Measurements from ENCODE around the gene RRAGC.

Gene RRAGC

GRCh38 chr1:38829368-38829767 is 30.2 kb downstream of the RRAGC start:
- H3K4me1 ChIP-seq (ENCODE audit: low read length) = no peaks in the 10 kb centered on the region
- no peak overlapping the region for H3K4me3 ChIP-seq (ENCODE audit: low read length)
- H4K20me1 ChIP-seq (ENCODE audit: insufficient read depth, low read length) = no peaks in the 10 kb centered on the region
- H3K9me3 ChIP-seq (ENCODE audit: insufficient read depth, low read length) = no peaks in the 10 kb centered on the region
- H3K9ac ChIP-seq (ENCODE audit: low read length) = no peak overlapping the region
- H3K4me2 ChIP-seq (ENCODE audit: low read length) = no peak overlapping the region
- no peak overlapping the region for H2AFZ ChIP-seq (ENCODE audit: low read depth, low read length)
- H3K27me3 ChIP-seq (ENCODE audit: low read depth, low read length) = peaks cover 12% of the 10 kb centered on the region
- H3K36me3 ChIP-seq (replicated peaks; ENCODE audit: low read depth, low read length) = no peaks in the 10 kb centered on the region
- H3K79me2 ChIP-seq (ENCODE audit: low read length) = no peaks in the 10 kb centered on the region
- TF ChIP-seq EZH2phosphoT487 (IDR thresholded peaks at IDR 0.05; ENCODE audit: low read depth) = no peak
- TF ChIP-seq, protein P1, sequence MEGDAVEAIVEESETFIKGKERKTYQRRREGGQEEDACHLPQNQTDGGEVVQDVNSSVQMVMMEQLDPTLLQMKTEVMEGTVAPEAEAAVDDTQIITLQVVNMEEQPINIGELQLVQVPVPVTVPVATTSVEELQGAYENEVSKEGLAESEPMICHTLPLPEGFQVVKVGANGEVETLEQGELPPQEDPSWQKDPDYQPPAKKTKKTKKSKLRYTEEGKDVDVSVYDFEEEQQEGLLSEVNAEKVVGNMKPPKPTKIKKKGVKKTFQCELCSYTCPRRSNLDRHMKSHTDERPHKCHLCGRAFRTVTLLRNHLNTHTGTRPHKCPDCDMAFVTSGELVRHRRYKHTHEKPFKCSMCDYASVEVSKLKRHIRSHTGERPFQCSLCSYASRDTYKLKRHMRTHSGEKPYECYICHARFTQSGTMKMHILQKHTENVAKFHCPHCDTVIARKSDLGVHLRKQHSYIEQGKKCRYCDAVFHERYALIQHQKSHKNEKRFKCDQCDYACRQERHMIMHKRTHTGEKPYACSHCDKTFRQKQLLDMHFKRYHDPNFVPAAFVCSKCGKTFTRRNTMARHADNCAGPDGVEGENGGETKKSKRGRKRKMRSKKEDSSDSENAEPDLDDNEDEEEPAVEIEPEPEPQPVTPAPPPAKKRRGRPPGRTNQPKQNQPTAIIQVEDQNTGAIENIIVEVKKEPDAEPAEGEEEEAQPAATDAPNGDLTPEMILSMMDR (IDR thresholded peaks at IDR 0.05; ENCODE audit: low read depth, low read length) = no peak
- H3K27ac ChIP-seq (ENCODE audit: low read length) = no peak overlapping the region

- Histone ChIP-seq H3K27me3 (ENCODE audit: low read depth, low read length) (peaks cover 12% of the 10 kb centered on the region), H3K9me3 (ENCODE audit: insufficient read depth, low read length) (no peaks in the 10 kb centered on the region), H3K36me3 (replicated peaks; ENCODE audit: low read depth, low read length) (no peaks in the 10 kb centered on the region), H4K20me1 (ENCODE audit: insufficient read depth, low read length) (no peaks in the 10 kb centered on the region), H3K9ac (ENCODE audit: low read length) (no peak overlapping the region), H3K4me3 (ENCODE audit: low read length) (no peak overlapping the region), H2AFZ (ENCODE audit: low read depth, low read length) (no peak overlapping the region), H3K79me2 (ENCODE audit: low read length) (no peaks in the 10 kb centered on the region), H3K4me1 (ENCODE audit: low read length) (no peaks in the 10 kb centered on the region), H3K27ac (ENCODE audit: low read length) (no peak overlapping the region), H3K4me2 (ENCODE audit: low read length) (no peak overlapping the region)
- no peak for TF ChIP-seq EZH2phosphoT487 (IDR thresholded peaks at IDR 0.05; ENCODE audit: low read depth)
- TF ChIP-seq, protein P1 (IDR thresholded peaks at IDR 0.05; ENCODE audit: low read depth, low read length) = no peak
Observed at GRCh38 chr1:38827318-38827717, 32.3 kb downstream of the RRAGC start.

DNA sequence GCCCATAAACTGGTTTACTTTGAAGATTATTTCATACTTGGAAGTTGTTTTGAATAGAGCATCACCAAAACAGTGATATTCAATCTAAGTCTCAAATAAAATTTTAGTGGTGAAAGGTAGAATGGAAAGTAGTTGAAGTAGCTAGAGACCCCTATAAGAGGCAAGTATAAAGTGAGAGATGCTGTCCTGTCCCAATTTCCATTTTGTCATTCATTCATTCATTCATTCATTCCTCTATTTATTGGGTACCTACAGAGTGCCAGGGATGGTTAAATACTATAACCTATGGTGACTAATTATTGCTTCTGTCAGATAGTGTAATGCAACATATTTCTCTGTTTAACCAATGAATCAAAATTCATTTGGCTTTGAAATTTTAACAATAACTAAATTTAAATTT is 32.7 kb downstream of the RRAGC start:
- TF ChIP-seq, protein P1 (IDR thresholded peaks at IDR 0.05; ENCODE audit: low read depth, low read length) = no peak
- no peak for TF ChIP-seq EZH2phosphoT487 (IDR thresholded peaks at IDR 0.05; ENCODE audit: low read depth)
- Histone ChIP-seq H3K4me1 (ENCODE audit: low read length) (no peaks in the 10 kb centered on the region), H3K79me2 (ENCODE audit: low read length) (no peaks in the 10 kb centered on the region), H3K27me3 (ENCODE audit: low read depth, low read length) (peaks cover 12% of the 10 kb centered on the region), H3K9ac (ENCODE audit: low read length) (no peak overlapping the region), H3K4me3 (ENCODE audit: low read length) (no peak overlapping the region), H3K27ac (ENCODE audit: low read length) (no peak overlapping the region), H4K20me1 (ENCODE audit: insufficient read depth, low read length) (no peaks in the 10 kb centered on the region), H2AFZ (ENCODE audit: low read depth, low read length) (no peak overlapping the region), H3K4me2 (ENCODE audit: low read length) (no peak overlapping the region), H3K9me3 (ENCODE audit: insufficient read depth, low read length) (no peaks in the 10 kb centered on the region), H3K36me3 (replicated peaks; ENCODE audit: low read depth, low read length) (no peaks in the 10 kb centered on the region)

DNA sequence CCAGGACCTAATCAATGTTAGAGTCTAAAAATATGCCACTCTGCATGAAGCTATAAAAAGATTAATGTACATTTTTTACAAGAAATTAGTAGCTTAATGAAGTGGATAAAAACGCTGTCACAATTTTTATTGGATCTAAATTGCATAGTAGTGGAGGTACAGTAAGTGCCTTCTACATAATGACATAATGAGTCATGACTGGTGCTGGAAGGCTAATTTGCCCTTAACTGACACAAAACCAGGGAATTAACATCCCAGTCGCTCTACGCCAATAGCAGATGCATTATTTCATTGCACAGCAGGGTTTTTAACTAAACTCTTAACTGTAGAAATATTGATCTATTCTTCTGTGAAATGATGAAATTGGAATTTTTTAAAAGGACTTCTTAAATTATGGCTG is 33.3 kb downstream of the RRAGC start:
- H4K20me1 ChIP-seq (ENCODE audit: insufficient read depth, low read length) = no peaks in the 10 kb centered on the region
- H3K27ac ChIP-seq (ENCODE audit: low read length) = no peak overlapping the region
- H3K9ac ChIP-seq (ENCODE audit: low read length) = no peak overlapping the region
- no peaks in the 10 kb centered on the region for H3K79me2 ChIP-seq (ENCODE audit: low read length)
- no peaks in the 10 kb centered on the region for H3K4me1 ChIP-seq (ENCODE audit: low read length)
- H3K27me3 ChIP-seq (ENCODE audit: low read depth, low read length) = peaks cover 12% of the 10 kb centered on the region
- no peak overlapping the region for H2AFZ ChIP-seq (ENCODE audit: low read depth, low read length)
- TF ChIP-seq, protein P1 (IDR thresholded peaks at IDR 0.05; ENCODE audit: low read depth, low read length) = no peak
- no peak for TF ChIP-seq EZH2phosphoT487 (IDR thresholded peaks at IDR 0.05; ENCODE audit: low read depth)
- H3K4me3 ChIP-seq (ENCODE audit: low read length) = no peak overlapping the region
- H3K4me2 ChIP-seq (ENCODE audit: low read length) = no peak overlapping the region
- H3K9me3 ChIP-seq (ENCODE audit: insufficient read depth, low read length) = no peaks in the 10 kb centered on the region
- no peaks in the 10 kb centered on the region for H3K36me3 ChIP-seq (replicated peaks; ENCODE audit: low read depth, low read length)

Data from OCI-LY3 (cell line).